ENCODE data around the gene CTXND2.

GRCh38 chr1:150905301-150905700 lies 18.4 kb downstream of the CTXND2 start:
- TF ChIP-seq CTCF (IDR thresholded peaks at IDR 0.05) = no peak
- no peak for TF ChIP-seq POLR2A (IDR thresholded peaks at IDR 0.05)
